HUES48 (cell line): ENCODE measurements around the gene TIPRL.
"Not testable (repeated sequence)": the region's sequence is repeated elsewhere in the genome, so short reads cannot be mapped to it uniquely, and the experiment has no call there.

ENCODE experiments used
- H3K27ac ChIP-seq: one replicate; pipeline ENCODE4 v1.7.0; 2013; ENCODE audit warnings: low read depth, low read length, inconsistent platforms
- H3K27me3 ChIP-seq: 2 replicates; pipeline ENCODE4 v1.6.1; 2013; ENCODE audit warnings: mild to moderate bottlenecking, low read length; ENCODE audit not compliant: control insufficient read depth, insufficient read depth
- H3K36me3 ChIP-seq: 2 replicates; pipeline ENCODE4 v1.6.1; 2013; ENCODE audit warnings: low read length; ENCODE audit not compliant: control insufficient read depth, insufficient read depth
- H3K4me1 ChIP-seq: 2 replicates; pipeline ENCODE4 v1.6.1; 2013; ENCODE audit warnings: mild to moderate bottlenecking, low read length; ENCODE audit not compliant: control insufficient read depth, insufficient read depth
- H3K4me3 ChIP-seq: 2 replicates; pipeline ENCODE4 v1.5.1; 2013; ENCODE audit warnings: mild to moderate bottlenecking, low read depth, low read length
- H3K9ac ChIP-seq: 2 replicates; pipeline ENCODE4 v1.6.1; 2013; ENCODE audit warnings: mild to moderate bottlenecking, low read depth, low read length, moderate library complexity
- H3K9me3 ChIP-seq: 2 replicates; pipeline ENCODE4 v1.6.1; 2013; ENCODE audit warnings: low read length; ENCODE audit not compliant: control insufficient read depth, insufficient read depth

Gene TIPRL

GRCh38 chr1:168181063-168181720, 2.4 kb downstream of the TIPRL start:
- not testable (repeated sequence) for H3K9me3 ChIP-seq, H3K4me3 ChIP-seq, H3K9ac ChIP-seq, H3K27me3 ChIP-seq, H3K27ac ChIP-seq, H3K36me3 ChIP-seq
- peaks cover 13% of the 10 kb centered on the region for H3K4me1 ChIP-seq

GRCh38 chr1:168187177-168187576, 8.4 kb downstream of the TIPRL start:
- Histone ChIP-seq H3K4me3 (no peak overlapping the region), H3K9me3 (no peaks in the 10 kb centered on the region), H3K36me3 (peaks cover 18% of the 10 kb centered on the region), H3K27me3 (no peaks in the 10 kb centered on the region), H3K4me1 (no peaks in the 10 kb centered on the region), H3K27ac (no peak overlapping the region), H3K9ac (no peak overlapping the region)

GRCh38 chr1:168190403-168190802, 11.6 kb downstream of the TIPRL start:
- Histone ChIP-seq H3K27ac (no peak overlapping the region), H3K4me1 (no peaks in the 10 kb centered on the region), H3K27me3 (no peaks in the 10 kb centered on the region), H3K9ac (no peak overlapping the region), H3K9me3 (no peaks in the 10 kb centered on the region), H3K4me3 (no peak overlapping the region), H3K36me3 (peaks cover 16% of the 10 kb centered on the region)

- no peak overlapping the region for H3K9ac ChIP-seq
- H3K27me3 ChIP-seq, result no peaks in the 10 kb centered on the region
- peaks cover 36% of the 10 kb centered on the region for H3K36me3 ChIP-seq
- H3K4me1 ChIP-seq, result peaks cover 4% of the 10 kb centered on the region; the same call in 1 of the 2 replicates
- H3K9me3 ChIP-seq, result no peaks in the 10 kb centered on the region
- no peak overlapping the region for H3K4me3 ChIP-seq
- H3K27ac ChIP-seq, result no peak overlapping the region
Measured at GRCh38 chr1:168195199-168196135, 16.7 kb downstream of the TIPRL start.

GRCh38 chr1:168199056-168199455, 20.3 kb downstream of the TIPRL start:
- no peak overlapping the region for H3K4me3 ChIP-seq
- no peaks in the 10 kb centered on the region for H3K9me3 ChIP-seq
- peaks cover 10% of the 10 kb centered on the region; the same call in 1 of the 2 replicates for H3K4me1 ChIP-seq
- H3K27me3 ChIP-seq, result no peaks in the 10 kb centered on the region
- H3K36me3 ChIP-seq, result peaks cover 30% of the 10 kb centered on the region
- no peak overlapping the region for H3K9ac ChIP-seq
- H3K27ac ChIP-seq, result no peak overlapping the region

GRCh38 chr1:168202941-168203654, 24.3 kb downstream of the TIPRL start:
- Histone ChIP-seq H3K4me1 (peaks cover 6% of the 10 kb centered on the region; the same call in 1 of the 2 replicates), H3K36me3 (peaks cover 20% of the 10 kb centered on the region), H3K27me3 (no peaks in the 10 kb centered on the region), H3K9ac (no peak overlapping the region), H3K9me3 (0 out of 2 replicates have a peak, but pooled peaks cover 5% of the 10 kb centered on the region), H3K4me3 (no peak overlapping the region), H3K27ac (no peak overlapping the region)

- Histone ChIP-seq H3K4me3 (no peak overlapping the region), H3K9ac (no peak overlapping the region), H3K9me3 (peaks cover 5% of the 10 kb centered on the region; the same call in 1 of the 2 replicates), H3K4me1 (peaks cover 6% of the 10 kb centered on the region; the same call in 1 of the 2 replicates), H3K36me3 (peaks cover 4% of the 10 kb centered on the region; the same call in 1 of the 2 replicates), H3K27me3 (no peaks in the 10 kb centered on the region), H3K27ac (no peak overlapping the region)
Measured at GRCh38 chr1:168206111-168206510, 27.3 kb downstream of the TIPRL start.

- not testable (repeated sequence) for H3K9me3 ChIP-seq, H3K27ac ChIP-seq, H3K4me1 ChIP-seq, H3K9ac ChIP-seq, H3K4me3 ChIP-seq, H3K27me3 ChIP-seq, H3K36me3 ChIP-seq
Measured at GRCh38 chr1:168207673-168208072, 28.9 kb downstream of the TIPRL start.

GRCh38 chr1:168210312-168210711, 31.6 kb downstream of the TIPRL start:
- no peaks in the 10 kb centered on the region for H3K36me3 ChIP-seq
- peaks cover 5% of the 10 kb centered on the region; the same call in 1 of the 2 replicates for H3K9me3 ChIP-seq
- no peak overlapping the region for H3K4me3 ChIP-seq
- H3K9ac ChIP-seq, result no peak overlapping the region
- no peak overlapping the region for H3K27ac ChIP-seq
- no peaks in the 10 kb centered on the region for H3K27me3 ChIP-seq
- no peaks in the 10 kb centered on the region for H3K4me1 ChIP-seq

GRCh38 chr1:168213349-168213748, 34.6 kb downstream of the TIPRL start:
- Histone ChIP-seq H3K27ac (no peak overlapping the region), H3K36me3 (no peaks in the 10 kb centered on the region), H3K9ac (no peak overlapping the region), H3K9me3 (no peaks in the 10 kb centered on the region; the same call in 1 of the 2 replicates), H3K27me3 (no peaks in the 10 kb centered on the region), H3K4me3 (no peak overlapping the region), H3K4me1 (peaks cover 10% of the 10 kb centered on the region)
